ENCODE measurements around the gene KCND1. TPM values are rescaled to one million over a fixed set of nuclear protein-coding genes. Genes with fewer than 3 reads are reported as not detected.
A peak's percentile ranks its signal among the peaks of the same experiment; 100 is the strongest.

Gene KCND1
- polyA plus RNA-seq, 3 donors: 4.9 TPM; not detected in 2

- Mint-ChIP-seq H3K36me3 (peaks cover 67 to 76% of the 10 kb centered on the region in 2 donors), H3K27me3 (ENCODE audit: low read depth in 3 of 3) (peaks cover 0 to 3% (median 0%) of the 10 kb centered on the region in 3 donors), H3K4me3 (no peak overlapping the region), H3K27ac (peak overlapping the region in 4 of 7 donors; percentile 12 to 39 (median 34)), H3K4me1 (no peaks in the 10 kb centered on the region), H3K9me3 (peaks cover 0 to under 1% (median 0%) of the 10 kb centered on the region in 7 donors)
- no CpG with 5 or more reads among the region's 5 CpGs for WGBS (ENCODE audit: insufficient coverage)
- no peaks in the 10 kb centered on the region for H3K9me3 ChIP-seq (replicated peaks in 1 of 2; ENCODE audit: control insufficient read depth in 1 of 2, insufficient read depth in 1 of 2, low read length in 2 of 2)
- DNase-seq: no peak
- no peak overlapping the region for H3K27ac ChIP-seq (ENCODE audit: low read depth in 1 of 2, low read length in 2 of 2)
- no peak overlapping the region for H3K9ac ChIP-seq (ENCODE audit: insufficient read depth, low read length, poor library complexity, severe bottlenecking)
- H3K36me3 ChIP-seq (replicated peaks in 1 of 2; ENCODE audit: control insufficient read depth in 1 of 2, insufficient read depth in 2 of 2, low read length in 2 of 2): peaks cover 71 to 87% of the 10 kb centered on the region in 2 donors
- intact Hi-C loops (cut with micrococcal nuclease): no loop called here
- no peak overlapping the region for H2AFZ ChIP-seq (ENCODE audit: insufficient read depth, low read depth, low read length, poor library complexity, severe bottlenecking)
- H3K79me2 ChIP-seq (ENCODE audit: insufficient read depth, low read length): no peaks in the 10 kb centered on the region
- no peaks in the 10 kb centered on the region for H3K27me3 ChIP-seq (ENCODE audit: control insufficient read depth in 2 of 2, insufficient read depth in 2 of 2, low read length in 2 of 2)
- peaks cover 4% of the 10 kb centered on the region for H4K20me1 ChIP-seq (ENCODE audit: insufficient read depth, low read length)
- no peak for TF ChIP-seq CTCF (IDR thresholded peaks at IDR 0.05)
- no peak overlapping the region for H3K4me3 ChIP-seq (replicated peaks in 1 of 3; ENCODE audit: low read depth in 2 of 3, low read length in 3 of 3)
- H3K4me2 ChIP-seq (replicated peaks; ENCODE audit: extremely low read depth, low read length, poor library complexity, severe bottlenecking): no peak overlapping the region
- H3K4me1 ChIP-seq (ENCODE audit: control insufficient read depth in 1 of 2, insufficient read depth in 2 of 2, low read length in 2 of 2): no peaks in the 10 kb centered on the region
Measured at GRCh38 chrX:48978226-48978625, 6.6 kb upstream of the KCND1 start.

GRCh38 chrX:48976086-48976485 is 4.4 kb upstream of the KCND1 start:
- H3K36me3 Mint-ChIP-seq: peaks cover 55 to 56% of the 10 kb centered on the region in 2 donors
- peaks cover 9% of the 10 kb centered on the region for H3K4me1 Mint-ChIP-seq
- peak overlapping the region in 2 of 7 donors; percentile 6 to 42 for H3K27ac Mint-ChIP-seq
- TF ChIP-seq CTCF (IDR thresholded peaks at IDR 0.05): no peak
- no peak overlapping the region for H3K27ac ChIP-seq (ENCODE audit: low read depth in 1 of 2, low read length in 2 of 2)
- H3K27me3 Mint-ChIP-seq (ENCODE audit: low read depth in 3 of 3): peaks cover under 1 to 11% (median 3%) of the 10 kb centered on the region in 3 donors
- no CpG with 5 or more reads among the region's 6 CpGs for WGBS (ENCODE audit: insufficient coverage)
- no peaks in the 10 kb centered on the region for H3K79me2 ChIP-seq (ENCODE audit: insufficient read depth, low read length)
- no peak overlapping the region for H3K4me2 ChIP-seq (replicated peaks; ENCODE audit: extremely low read depth, low read length, poor library complexity, severe bottlenecking)
- H4K20me1 ChIP-seq (ENCODE audit: insufficient read depth, low read length): peaks cover 5% of the 10 kb centered on the region
- peaks cover 0 to 7% of the 10 kb centered on the region in 2 donors for H3K27me3 ChIP-seq (ENCODE audit: control insufficient read depth in 2 of 2, insufficient read depth in 2 of 2, low read length in 2 of 2)
- peaks cover 10 to 11% of the 10 kb centered on the region in 2 donors for H3K4me1 ChIP-seq (ENCODE audit: control insufficient read depth in 1 of 2, insufficient read depth in 2 of 2, low read length in 2 of 2)
- H3K4me3 Mint-ChIP-seq: no peak overlapping the region
- intact Hi-C loops (cut with micrococcal nuclease): no loop called here
- H3K9me3 ChIP-seq (replicated peaks in 1 of 2; ENCODE audit: control insufficient read depth in 1 of 2, insufficient read depth in 1 of 2, low read length in 2 of 2): no peaks in the 10 kb centered on the region
- no peak overlapping the region for H3K4me3 ChIP-seq (replicated peaks in 1 of 3; ENCODE audit: low read depth in 2 of 3, low read length in 3 of 3)
- DNase-seq: no peak
- no peak overlapping the region for H2AFZ ChIP-seq (ENCODE audit: insufficient read depth, low read depth, low read length, poor library complexity, severe bottlenecking)
- peaks cover 52 to 65% of the 10 kb centered on the region in 2 donors for H3K36me3 ChIP-seq (replicated peaks in 1 of 2; ENCODE audit: control insufficient read depth in 1 of 2, insufficient read depth in 2 of 2, low read length in 2 of 2)
- no peaks in the 10 kb centered on the region for H3K9me3 Mint-ChIP-seq
- no peak overlapping the region for H3K9ac ChIP-seq (ENCODE audit: insufficient read depth, low read length, poor library complexity, severe bottlenecking)
